ENCODE data around the gene KRTAP10-2.
A peak's percentile ranks its signal among the peaks of the same experiment; 100 is the strongest.
"Not testable (repeated sequence)": the region's sequence is repeated elsewhere in the genome, so short reads cannot be mapped to it uniquely, and the experiment has no call there.

KRTAP10-2 gene

DNA sequence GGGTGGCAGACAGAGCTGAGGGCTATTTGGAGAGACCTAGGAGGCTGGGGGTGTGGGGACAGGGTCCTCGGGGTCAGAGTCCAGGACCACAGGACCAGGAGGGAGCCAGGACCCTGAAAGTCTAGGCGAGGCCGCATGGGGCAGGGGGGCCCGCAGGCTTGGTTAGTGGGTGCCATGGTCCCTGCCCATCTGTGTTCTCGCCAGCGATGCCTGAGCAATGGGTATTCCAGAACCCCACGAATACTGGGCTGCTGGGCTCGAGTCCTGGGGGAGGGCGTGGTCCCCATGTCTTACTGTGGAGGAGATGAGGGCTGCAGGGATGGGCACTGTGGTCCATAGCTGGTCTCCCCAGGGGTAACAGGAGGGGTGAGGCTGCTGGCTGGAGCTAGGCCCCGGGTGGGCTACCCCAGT is 39.0 kb upstream of the KRTAP10-2 start:
- in situ Hi-C loops (cut with HindIII; ENCODE audit: low pct_unique_long_range_greater_than_20kb, low sequenced_read_pairs): no loop called here
- TF ChIP-seq JUND (IDR thresholded peaks at IDR 0.05; ENCODE audit: low read depth): no peak
- no peak for DNase-seq (ENCODE audit: low read depth in 1 of 2, low spot score in 1 of 2)

DNA sequence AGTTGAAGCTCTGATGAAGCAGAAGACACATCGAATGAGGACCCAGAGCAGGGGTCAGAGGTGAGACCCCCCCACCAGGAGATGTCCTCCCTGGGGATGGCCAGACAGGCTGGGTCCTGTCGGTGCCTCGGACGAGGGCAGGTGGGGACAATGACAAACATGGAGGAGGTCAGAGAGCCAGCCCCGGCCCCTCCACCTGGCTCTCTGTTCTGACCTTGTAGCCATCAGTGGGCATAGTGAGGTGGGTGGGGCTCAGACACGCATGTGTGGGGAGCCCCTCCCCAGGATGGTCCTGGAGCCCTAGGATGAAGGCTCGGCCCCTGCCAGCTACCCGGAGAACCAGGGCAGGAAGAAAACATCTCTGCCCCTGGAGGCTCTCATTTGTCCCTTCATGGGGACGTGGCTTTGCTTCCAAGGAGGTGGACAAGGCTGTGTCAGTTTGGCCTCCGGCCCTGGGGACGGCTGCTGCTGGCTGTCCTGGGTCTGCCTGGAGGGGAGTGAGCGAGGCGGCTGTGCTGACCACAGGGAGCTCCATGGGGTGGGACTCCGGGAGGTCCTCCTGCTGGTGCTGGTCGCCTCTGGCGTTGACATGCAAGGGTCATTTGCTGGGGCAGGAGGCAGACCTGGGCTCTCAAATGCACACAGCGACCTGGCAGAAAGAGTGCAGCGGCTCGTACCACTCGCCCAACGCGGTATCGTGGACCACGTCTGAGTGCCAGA is 38.4 kb upstream of the KRTAP10-2 start:
- DNase-seq (ENCODE audit: low read depth in 1 of 2, low spot score in 1 of 2): no peak
- no peak for TF ChIP-seq JUND (IDR thresholded peaks at IDR 0.05; ENCODE audit: low read depth)
- in situ Hi-C loops (cut with HindIII; ENCODE audit: low pct_unique_long_range_greater_than_20kb, low sequenced_read_pairs): no loop called here

- in situ Hi-C loops (cut with HindIII; ENCODE audit: low pct_unique_long_range_greater_than_20kb, low sequenced_read_pairs): no loop called here
- no peak for TF ChIP-seq JUND (IDR thresholded peaks at IDR 0.05; ENCODE audit: low read depth)
- DNase-seq (ENCODE audit: low read depth in 1 of 2, low spot score in 1 of 2): no peak
These were observed 37.8 kb upstream of the KRTAP10-2 start for GRCh38 chr21:44589094-44589493.

GRCh38 chr21:44585892-44586291 is 34.6 kb upstream of the KRTAP10-2 start:
- no peak for DNase-seq (ENCODE audit: low read depth in 1 of 2, low spot score in 1 of 2)
- in situ Hi-C loops (cut with HindIII; ENCODE audit: low pct_unique_long_range_greater_than_20kb, low sequenced_read_pairs): no loop called here
- TF ChIP-seq JUND (IDR thresholded peaks at IDR 0.05; ENCODE audit: low read depth): no peak

DNA sequence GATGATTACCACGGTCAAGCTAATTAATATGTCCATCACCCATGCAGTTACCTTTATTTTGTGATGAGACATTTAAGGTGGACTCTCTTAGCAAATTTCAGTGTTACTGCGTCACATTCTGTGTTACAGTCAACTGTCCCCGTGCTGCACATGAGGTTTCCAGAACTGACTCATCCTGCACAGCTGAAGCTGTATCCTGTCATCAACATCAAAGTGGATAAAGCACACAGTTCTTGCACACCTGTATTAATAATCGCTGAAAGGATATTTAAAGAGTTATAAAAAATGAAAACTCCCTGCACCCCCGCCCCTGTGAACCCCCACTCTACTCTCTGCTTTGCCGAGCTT is 32.5 kb upstream of the KRTAP10-2 start:
- in situ Hi-C loops (cut with HindIII; ENCODE audit: low pct_unique_long_range_greater_than_20kb, low sequenced_read_pairs): no loop called here
- no peak for TF ChIP-seq JUND (IDR thresholded peaks at IDR 0.05; ENCODE audit: low read depth)
- no peak for DNase-seq (ENCODE audit: low read depth in 1 of 2, low spot score in 1 of 2)

DNA sequence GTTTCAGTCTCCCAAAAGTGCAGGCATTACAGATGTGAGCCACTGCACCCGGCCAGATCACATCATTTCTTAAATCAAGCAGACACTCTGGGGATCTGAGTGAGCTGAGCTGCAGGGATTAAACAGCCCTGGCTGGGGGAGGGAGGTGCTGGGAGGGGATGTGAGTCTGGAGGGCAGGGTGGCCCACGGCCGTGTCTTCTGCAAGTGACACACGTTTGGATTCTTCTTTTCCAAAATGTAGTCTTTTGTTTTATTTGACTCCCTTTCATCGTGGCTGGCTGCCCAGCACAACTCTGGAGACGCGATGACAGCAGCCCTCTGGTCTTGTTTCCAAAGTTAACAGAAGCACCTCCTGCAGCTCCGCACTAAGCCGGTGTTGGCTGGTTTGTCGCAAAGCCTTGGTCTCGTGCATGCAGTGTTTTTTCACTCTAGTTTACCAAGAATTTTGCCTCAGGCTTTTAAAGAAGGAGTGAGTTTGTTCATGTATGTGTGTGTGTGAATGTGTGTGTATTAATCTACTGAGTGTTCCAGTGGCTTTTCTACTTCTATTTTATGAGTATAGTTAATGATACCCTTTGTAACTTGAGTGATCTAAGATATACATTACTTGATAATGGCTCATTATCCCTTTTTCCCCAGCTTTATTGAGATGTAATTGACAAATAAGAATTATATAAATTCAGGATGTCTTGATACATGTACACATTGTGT is 31.9 kb upstream of the KRTAP10-2 start:
- no peak for TF ChIP-seq JUND (IDR thresholded peaks at IDR 0.05; ENCODE audit: low read depth)
- DNase-seq (ENCODE audit: low read depth in 1 of 2, low spot score in 1 of 2): peak in 1 of 2 experiments; percentile 61
- in situ Hi-C loops (cut with HindIII; ENCODE audit: low pct_unique_long_range_greater_than_20kb, low sequenced_read_pairs): no loop called here

DNA sequence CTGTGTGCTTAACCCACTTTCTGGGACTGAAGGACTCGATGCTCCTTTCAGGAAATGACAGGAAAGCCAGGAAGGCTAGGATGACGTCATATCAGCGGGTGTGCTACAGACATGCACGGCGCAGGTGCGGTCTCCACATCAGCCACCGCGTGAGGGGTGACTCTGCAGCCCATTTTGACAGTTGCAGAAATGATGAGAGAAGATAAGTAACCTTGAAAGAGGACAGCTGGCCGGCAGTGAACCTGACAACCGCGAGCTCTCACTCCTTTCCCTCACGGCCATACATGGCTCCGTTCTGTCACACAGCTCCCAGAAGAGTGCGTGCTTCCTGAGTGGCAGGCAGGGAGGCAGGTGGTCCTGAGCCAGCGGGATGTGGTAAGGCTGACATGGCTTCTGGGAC is 30.8 kb upstream of the KRTAP10-2 start:
- no peak for TF ChIP-seq JUND (IDR thresholded peaks at IDR 0.05; ENCODE audit: low read depth)
- no peak for DNase-seq (ENCODE audit: low read depth in 1 of 2, low spot score in 1 of 2)
- in situ Hi-C loops (cut with HindIII; ENCODE audit: low pct_unique_long_range_greater_than_20kb, low sequenced_read_pairs): no loop called here

GRCh38 chr21:44581158-44581557 is 29.9 kb upstream of the KRTAP10-2 start:
- DNase-seq (ENCODE audit: low read depth in 1 of 2, low spot score in 1 of 2): no peak
- TF ChIP-seq JUND (IDR thresholded peaks at IDR 0.05; ENCODE audit: low read depth): no peak
- in situ Hi-C loops (cut with HindIII; ENCODE audit: low pct_unique_long_range_greater_than_20kb, low sequenced_read_pairs): no loop called here

- in situ Hi-C loops (cut with HindIII; ENCODE audit: low pct_unique_long_range_greater_than_20kb, low sequenced_read_pairs): not testable (repeated sequence)
- DNase-seq (ENCODE audit: low read depth in 1 of 2, low spot score in 1 of 2): peak in 1 of 2 experiments; percentile 36
These were observed 29.0 kb upstream of the KRTAP10-2 start, which contains the start of gene KRTAP10-5 for GRCh38 chr21:44580231-44580821. Gene KRTAP10-5, minus strand, starts transcription at chr21:44580604. Its CDS starts 26 bp downstream, at chr21:44580578.

DNA sequence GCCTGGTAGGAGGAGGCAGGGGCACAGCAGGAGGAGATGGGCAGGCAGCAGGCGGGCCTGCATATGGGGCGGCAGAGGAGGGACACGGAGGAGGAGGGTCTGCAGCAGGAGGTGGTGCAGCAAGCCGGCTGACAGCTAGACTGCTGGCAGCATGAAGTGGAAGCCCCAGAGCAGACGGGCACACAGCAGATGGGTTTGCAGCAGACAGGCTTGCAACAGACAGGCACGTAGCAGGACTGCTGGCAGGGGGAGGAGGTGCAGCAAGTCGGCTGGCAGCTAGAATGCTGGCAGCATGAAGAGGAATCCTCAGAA is 28.5 kb upstream of the KRTAP10-2 start:
- TF ChIP-seq JUND (IDR thresholded peaks at IDR 0.05; ENCODE audit: low read depth): no peak
- no peak for DNase-seq (ENCODE audit: low read depth in 1 of 2, low spot score in 1 of 2)
- in situ Hi-C loops (cut with HindIII; ENCODE audit: low pct_unique_long_range_greater_than_20kb, low sequenced_read_pairs): no loop called here

- no peak for TF ChIP-seq JUND (IDR thresholded peaks at IDR 0.05; ENCODE audit: low read depth)
- no peak for DNase-seq (ENCODE audit: low read depth in 1 of 2, low spot score in 1 of 2)
- in situ Hi-C loops (cut with HindIII; ENCODE audit: low pct_unique_long_range_greater_than_20kb, low sequenced_read_pairs): no loop called here
These were observed 27.9 kb upstream of the KRTAP10-2 start for GRCh38 chr21:44579056-44579832.

DNA sequence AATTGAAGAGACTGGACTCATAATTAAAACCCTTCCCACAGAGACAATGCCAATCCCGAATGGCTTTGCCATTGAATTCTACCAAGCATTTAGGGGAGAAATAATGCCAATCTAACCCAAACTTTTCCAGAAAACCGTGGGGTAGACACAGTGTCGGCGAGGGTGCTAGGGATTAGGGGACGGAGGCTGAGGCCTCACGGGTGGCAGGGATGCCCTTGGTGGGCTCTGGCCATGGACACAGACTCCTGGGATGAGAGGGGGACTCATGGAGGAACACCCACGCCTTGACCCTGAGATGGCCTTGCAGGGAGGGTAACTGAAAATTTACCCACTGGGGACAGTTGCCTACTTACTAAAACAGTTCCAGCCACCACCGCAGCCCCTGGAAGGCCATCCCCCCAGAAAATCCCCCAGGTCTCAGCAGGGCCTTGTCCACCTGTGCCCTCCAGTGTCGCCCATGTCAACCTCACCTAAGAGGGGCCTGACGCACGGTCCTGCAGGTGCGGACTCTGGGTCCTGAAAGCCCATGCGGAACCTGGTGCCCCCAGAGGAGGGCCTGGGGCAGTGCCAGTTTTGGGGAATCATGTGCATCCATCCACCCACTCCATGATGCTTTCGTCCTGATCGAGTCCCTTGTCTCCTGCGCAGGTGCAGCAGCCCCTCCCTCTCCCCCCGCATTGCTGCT is 27.2 kb upstream of the KRTAP10-2 start:
- no peak for DNase-seq (ENCODE audit: low read depth in 1 of 2, low spot score in 1 of 2)
- in situ Hi-C loops (cut with HindIII; ENCODE audit: low pct_unique_long_range_greater_than_20kb, low sequenced_read_pairs): no loop called here
- TF ChIP-seq JUND (IDR thresholded peaks at IDR 0.05; ENCODE audit: low read depth): no peak

Data from T47D (cell line).